ENCODE measurements around the gene OMA1.

GRCh38 chr1:58585166-58585565 is 38.6 kb upstream of the OMA1 start:
- TF ChIP-seq EZH2 (IDR thresholded peaks at IDR 0.05; ENCODE audit: low read length): no peak
- no peak for TF ChIP-seq CTCF (optimal IDR thresholded peaks at IDR 0.05 in 1 of 3, IDR thresholded peaks at IDR 0.05 in 1 of 3, conservative IDR thresholded peaks at IDR 0.05 in 1 of 3; ENCODE audit: extremely low read depth in 1 of 3, insufficient read depth in 2 of 3, low read length in 3 of 3)

Data from keratinocyte (primary cell).